ENCODE data around the gene ACTL6B. TPM values are rescaled to one million over a fixed set of nuclear protein-coding genes. Genes with fewer than 3 reads are reported as not detected.

The ACTL6B gene
- total RNA-seq, 1 donor, result not detected

- no peak for TF ChIP-seq CTCF (IDR thresholded peaks at IDR 0.05; ENCODE audit: insufficient read depth, low read depth, low read length)
- H3K4me3 ChIP-seq (ENCODE audit: low read depth, low read length), result no peak overlapping the region
- DNase-seq (ENCODE audit: low read depth), result no peak
Observed at GRCh38 chr7:100686822-100687211, 30.6 kb upstream of the ACTL6B start.

DNA sequence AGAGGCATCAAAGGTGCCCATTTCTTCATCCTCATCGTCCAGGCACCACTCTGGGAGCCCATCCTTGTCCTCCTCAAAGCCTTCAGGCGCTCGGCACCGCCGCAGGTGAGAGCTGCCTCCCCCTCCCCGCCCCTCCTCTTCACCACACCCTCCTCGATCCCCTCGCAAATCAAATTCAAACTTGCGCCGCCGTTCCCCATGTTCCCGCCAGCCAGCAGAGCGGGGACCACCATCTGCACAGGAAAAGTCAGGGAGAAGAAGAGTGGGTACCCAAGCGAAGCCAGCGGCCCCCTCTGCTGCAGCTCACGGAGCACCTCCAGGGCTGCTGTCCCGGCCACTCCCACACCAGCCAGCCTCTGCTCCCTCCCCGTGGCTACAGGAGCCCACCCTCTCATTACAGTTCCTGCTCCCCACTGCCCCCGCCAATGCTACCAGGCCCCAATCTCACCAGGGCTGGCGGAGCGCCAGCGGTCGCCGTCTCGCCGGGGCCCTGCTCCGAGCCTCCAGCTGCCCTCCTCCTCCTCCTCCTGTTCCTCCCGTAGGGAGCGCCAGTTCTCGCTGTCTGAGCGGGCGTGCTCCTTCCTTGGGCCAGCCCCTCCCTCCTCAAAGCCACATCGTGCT is 30.1 kb upstream of the ACTL6B start:
- no peak for DNase-seq (ENCODE audit: low read depth)
- TF ChIP-seq CTCF (IDR thresholded peaks at IDR 0.05; ENCODE audit: insufficient read depth, low read depth, low read length), result no peak
- no peak overlapping the region for H3K4me3 ChIP-seq (ENCODE audit: low read depth, low read length)

DNA sequence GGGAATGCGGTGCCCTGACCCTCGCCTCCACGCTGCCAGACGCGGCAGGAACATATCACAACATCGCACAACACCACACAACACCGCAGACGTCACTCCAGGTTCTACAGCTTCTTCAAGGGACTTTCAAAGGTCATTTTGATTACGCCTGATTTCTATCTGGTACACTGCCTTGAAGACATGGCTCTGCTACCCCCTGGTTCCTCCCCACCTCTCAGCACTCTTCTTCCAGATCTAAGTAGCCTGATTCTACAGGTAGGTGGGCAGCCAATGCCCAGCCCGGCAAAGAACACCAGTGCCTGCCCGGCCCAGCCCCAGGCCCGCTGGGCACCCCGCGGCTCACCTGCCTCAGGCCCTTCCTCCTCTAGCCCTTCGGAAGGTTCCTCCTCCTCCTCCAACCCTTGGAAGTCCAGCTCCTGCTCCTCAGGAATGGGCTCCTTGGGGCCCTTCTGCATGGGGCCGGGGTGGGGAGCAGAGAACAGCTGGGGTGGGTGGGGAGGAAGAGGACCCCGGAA is 29.4 kb upstream of the ACTL6B start:
- TF ChIP-seq CTCF (IDR thresholded peaks at IDR 0.05; ENCODE audit: insufficient read depth, low read depth, low read length), result no peak
- H3K4me3 ChIP-seq (ENCODE audit: low read depth, low read length), result no peak overlapping the region
- DNase-seq (ENCODE audit: low read depth), result no peak

DNA sequence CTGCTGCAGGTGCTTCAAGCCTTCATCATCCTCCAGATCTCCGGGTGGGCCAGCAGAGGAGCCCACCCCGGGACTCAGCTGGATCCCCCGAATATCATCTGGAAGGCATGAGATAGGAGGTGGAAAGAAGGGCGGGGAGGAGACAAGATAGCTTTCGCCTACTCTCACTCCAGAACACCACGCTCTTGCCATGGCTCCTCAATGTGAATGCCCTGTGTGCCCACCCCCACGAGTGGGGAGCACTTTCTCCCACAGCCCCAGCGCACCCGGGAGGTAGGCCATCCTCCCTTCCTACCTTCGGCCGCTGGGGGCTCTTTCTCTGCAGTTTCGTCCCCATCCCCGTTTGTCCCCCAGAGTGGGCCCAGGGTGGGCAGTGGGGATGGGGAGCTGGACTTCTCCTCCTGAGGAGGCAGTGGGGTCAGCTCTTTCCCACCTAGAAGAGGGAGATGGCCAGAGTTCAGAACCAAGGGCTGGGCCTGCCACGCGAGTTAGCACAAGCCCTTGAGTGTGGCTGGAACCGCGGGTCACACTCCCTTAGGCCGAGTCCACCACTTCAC is 28.9 kb upstream of the ACTL6B start:
- DNase-seq (ENCODE audit: low read depth), result no peak
- H3K4me3 ChIP-seq (ENCODE audit: low read depth, low read length), result no peak overlapping the region
- TF ChIP-seq CTCF (IDR thresholded peaks at IDR 0.05; ENCODE audit: insufficient read depth, low read depth, low read length), result no peak

DNA sequence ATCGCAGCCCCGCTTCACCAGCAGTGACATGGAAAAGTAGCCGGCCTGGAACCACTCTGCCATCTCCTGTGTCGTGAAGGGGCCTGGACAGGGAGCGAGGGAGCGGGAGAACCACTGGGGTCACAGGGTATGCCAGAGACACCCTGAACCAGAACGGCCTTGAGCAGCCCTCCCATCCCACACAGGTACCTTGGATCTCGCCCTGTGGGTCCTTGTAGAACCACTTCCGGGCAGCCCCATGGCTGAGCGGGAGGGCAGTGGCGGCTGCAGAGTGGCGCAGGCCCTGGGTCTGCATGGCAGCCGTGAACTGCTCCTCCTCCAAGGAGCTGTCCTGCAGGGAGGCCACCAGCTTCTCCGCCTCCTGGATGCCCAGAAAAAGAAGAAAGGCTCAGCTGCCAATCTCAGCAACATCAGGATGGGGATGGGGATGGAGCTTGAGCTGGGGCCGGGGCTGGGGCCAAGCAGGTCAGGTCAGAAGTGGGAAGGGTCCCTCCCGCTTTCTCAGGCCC is 28.3 kb upstream of the ACTL6B start:
- no peak for TF ChIP-seq CTCF (IDR thresholded peaks at IDR 0.05; ENCODE audit: insufficient read depth, low read depth, low read length)
- DNase-seq (ENCODE audit: low read depth), result no peak
- H3K4me3 ChIP-seq (ENCODE audit: low read depth, low read length), result no peak overlapping the region

DNA sequence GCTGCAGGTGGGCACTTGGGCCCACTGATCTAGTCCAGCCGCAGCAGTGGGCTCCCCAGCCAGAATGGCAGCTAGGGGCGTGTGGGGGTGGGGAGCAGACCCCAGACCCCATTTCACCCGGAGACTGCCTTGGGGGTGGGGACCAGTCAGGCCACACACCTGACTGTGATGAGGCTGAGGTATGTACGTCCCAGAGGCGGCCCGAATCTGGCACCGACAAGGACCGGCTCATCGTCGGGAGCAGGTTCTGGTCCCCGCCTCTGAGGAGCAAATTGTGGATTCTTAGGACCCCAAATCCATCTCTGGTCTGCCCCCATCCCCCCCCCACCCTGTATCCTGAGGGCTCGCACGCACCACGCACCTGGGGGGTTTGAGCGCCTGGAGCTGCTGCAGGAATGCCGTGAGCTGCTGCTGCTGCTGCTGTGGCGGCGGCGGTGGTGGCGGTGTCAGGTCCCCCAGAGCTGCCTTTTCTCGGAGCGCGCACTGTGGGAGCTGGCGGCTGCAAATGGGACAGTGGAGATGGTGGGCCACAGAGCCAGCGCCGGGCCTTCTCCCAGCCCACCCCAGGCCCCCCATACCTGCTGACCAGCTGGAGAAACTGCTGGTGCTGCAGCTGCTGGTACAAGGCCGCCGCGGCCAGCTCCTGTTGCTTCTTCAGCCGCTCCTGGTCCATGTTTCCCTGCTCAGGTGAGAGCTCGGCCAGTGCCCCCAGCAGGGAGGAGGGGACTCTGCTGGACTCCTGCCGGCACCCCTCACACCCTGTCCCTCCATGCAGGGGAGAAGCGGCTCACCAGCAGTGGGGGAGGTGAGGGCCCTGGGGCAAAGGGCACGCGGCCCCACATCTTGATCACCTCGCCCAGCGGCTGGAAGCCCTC is 27.6 kb upstream of the ACTL6B start:
- DNase-seq (ENCODE audit: low read depth), result no peak

More for the DNA sequence above, 27.6 kb upstream of the ACTL6B start:
- no peak for TF ChIP-seq CTCF (IDR thresholded peaks at IDR 0.05; ENCODE audit: insufficient read depth, low read depth, low read length)
- no peak overlapping the region for H3K4me3 ChIP-seq (ENCODE audit: low read depth, low read length)
